ENCODE measurements around the gene PANK3. TPM values are rescaled to one million over a fixed set of nuclear protein-coding genes. Genes with fewer than 3 reads are reported as not detected.

PANK3 gene
- total RNA-seq, 1 experiment from 2014 or later: 82.6 TPM

GRCh38 chr5:168553377-168554130 is 25.6 kb downstream of the PANK3 start:
- no peak overlapping the region for H3K4me2 ChIP-seq (ENCODE audit: insufficient read depth, insufficient read length, low read length)
- no peak overlapping the region for H4K91ac ChIP-seq (ENCODE audit: insufficient read length, low read depth, low read length)
- no peak overlapping the region for H3K23ac ChIP-seq (ENCODE audit: insufficient read length, low read depth, low read length)
- H3K18ac ChIP-seq (ENCODE audit: insufficient read length, low read depth, low read length): no peak overlapping the region
- TF ChIP-seq, protein P1, sequence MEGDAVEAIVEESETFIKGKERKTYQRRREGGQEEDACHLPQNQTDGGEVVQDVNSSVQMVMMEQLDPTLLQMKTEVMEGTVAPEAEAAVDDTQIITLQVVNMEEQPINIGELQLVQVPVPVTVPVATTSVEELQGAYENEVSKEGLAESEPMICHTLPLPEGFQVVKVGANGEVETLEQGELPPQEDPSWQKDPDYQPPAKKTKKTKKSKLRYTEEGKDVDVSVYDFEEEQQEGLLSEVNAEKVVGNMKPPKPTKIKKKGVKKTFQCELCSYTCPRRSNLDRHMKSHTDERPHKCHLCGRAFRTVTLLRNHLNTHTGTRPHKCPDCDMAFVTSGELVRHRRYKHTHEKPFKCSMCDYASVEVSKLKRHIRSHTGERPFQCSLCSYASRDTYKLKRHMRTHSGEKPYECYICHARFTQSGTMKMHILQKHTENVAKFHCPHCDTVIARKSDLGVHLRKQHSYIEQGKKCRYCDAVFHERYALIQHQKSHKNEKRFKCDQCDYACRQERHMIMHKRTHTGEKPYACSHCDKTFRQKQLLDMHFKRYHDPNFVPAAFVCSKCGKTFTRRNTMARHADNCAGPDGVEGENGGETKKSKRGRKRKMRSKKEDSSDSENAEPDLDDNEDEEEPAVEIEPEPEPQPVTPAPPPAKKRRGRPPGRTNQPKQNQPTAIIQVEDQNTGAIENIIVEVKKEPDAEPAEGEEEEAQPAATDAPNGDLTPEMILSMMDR (conservative IDR thresholded peaks at IDR 0.05): no peak
- no peak overlapping the region for H2BK120ac ChIP-seq (ENCODE audit: low read depth, low read length, poor library complexity, severe bottlenecking)
- H3K27ac ChIP-seq (ENCODE audit: insufficient read length, low read depth, low read length): no peak overlapping the region
- WGBS (ENCODE audit: extremely low coverage, insufficient read length, low lambda C conversion rate): no CpG with 5 or more reads among the region's 2 CpGs
- H2BK20ac ChIP-seq (ENCODE audit: low read depth, low read length, poor library complexity, severe bottlenecking): no peak overlapping the region
- H3K14ac ChIP-seq (ENCODE audit: insufficient read depth, low read length): no peak overlapping the region
- H2BK15ac ChIP-seq (ENCODE audit: low read depth, low read length): no peak overlapping the region
- no peak overlapping the region for H2AFZ ChIP-seq (ENCODE audit: low read length)
- no peaks in the 10 kb centered on the region for H3K27me3 Mint-ChIP-seq (ENCODE audit: low read depth)
- no peak overlapping the region for H3K27ac Mint-ChIP-seq
- no peak overlapping the region for H2BK5ac ChIP-seq (ENCODE audit: insufficient read length, low read length)
- H4K8ac ChIP-seq (replicated peaks; ENCODE audit: insufficient read length, low read depth, low read length): no peak overlapping the region
- no peaks in the 10 kb centered on the region for H3K9me3 ChIP-seq (ENCODE audit: control insufficient read depth, low read depth, low read length)
- H3T11ph ChIP-seq (ENCODE audit: low read length): no peak overlapping the region
- H3K79me2 ChIP-seq (ENCODE audit: insufficient read depth, low read length): no peaks in the 10 kb centered on the region
- H3K4me1 Mint-ChIP-seq: no peaks in the 10 kb centered on the region
- no peaks in the 10 kb centered on the region for H3K9me3 Mint-ChIP-seq
- H2AK5ac ChIP-seq (ENCODE audit: insufficient read length, low read length): no peak overlapping the region
- no peaks in the 10 kb centered on the region for H3K27me3 ChIP-seq (ENCODE audit: insufficient read depth, low read length)
- no peaks in the 10 kb centered on the region for H4K20me1 ChIP-seq (ENCODE audit: control insufficient read depth, insufficient read depth, insufficient read length)
- no peak overlapping the region for H3K4me3 Mint-ChIP-seq
- no peak overlapping the region for H3K9ac ChIP-seq (ENCODE audit: extremely low read depth, insufficient read length, low read length)
- H3K4me1 ChIP-seq (ENCODE audit: insufficient read depth, low read length): no peaks in the 10 kb centered on the region
- H3K79me1 ChIP-seq (ENCODE audit: insufficient read depth, low read depth, low read length, poor library complexity, severe bottlenecking): peaks cover 6% of the 10 kb centered on the region
- no peak overlapping the region for H3K4ac ChIP-seq (ENCODE audit: low read depth, low read length)
- peaks cover 40 to 66% (median 59%) of the 10 kb centered on the region in 3 experiments for H3K36me3 Mint-ChIP-seq (ENCODE audit: insufficient read depth in 1 of 3, low read depth in 3 of 3)
- no peak for DNase-seq
- H3K56ac ChIP-seq (ENCODE audit: insufficient read length, low read depth, low read length): no peak overlapping the region
- no peak overlapping the region for H2BK12ac ChIP-seq (ENCODE audit: insufficient read length, low read depth, low read length)
- no peaks in the 10 kb centered on the region for H3K23me2 ChIP-seq (ENCODE audit: insufficient read length, low read depth, low read length, poor library complexity, severe bottlenecking)
- no peak overlapping the region for H4K5ac ChIP-seq (ENCODE audit: insufficient read length, low read depth, low read length)
